Suppressor macrophage (primary cell): ENCODE measurements around the gene MFAP4.

Experiments
- DNase-seq, 4 experiments: peaks; one replicate each; pipeline ENCODE4 v3.0.0-alpha.2; 2020 to 2022
- total RNA-seq, 17 experiments: gene quantifications; one replicate each; lab custom pipeline; 2026; ENCODE audit warnings: mixed read lengths in 6 of 17, inconsistent platforms in 3 of 17; lab: John Stamatoyannopoulos, UW

The MFAP4 gene, protein sequence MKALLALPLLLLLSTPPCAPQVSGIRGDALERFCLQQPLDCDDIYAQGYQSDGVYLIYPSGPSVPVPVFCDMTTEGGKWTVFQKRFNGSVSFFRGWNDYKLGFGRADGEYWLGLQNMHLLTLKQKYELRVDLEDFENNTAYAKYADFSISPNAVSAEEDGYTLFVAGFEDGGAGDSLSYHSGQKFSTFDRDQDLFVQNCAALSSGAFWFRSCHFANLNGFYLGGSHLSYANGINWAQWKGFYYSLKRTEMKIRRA
- 0 to 0.88 (median 0.08) reads per million in 17 experiments for total RNA-seq

DNA sequence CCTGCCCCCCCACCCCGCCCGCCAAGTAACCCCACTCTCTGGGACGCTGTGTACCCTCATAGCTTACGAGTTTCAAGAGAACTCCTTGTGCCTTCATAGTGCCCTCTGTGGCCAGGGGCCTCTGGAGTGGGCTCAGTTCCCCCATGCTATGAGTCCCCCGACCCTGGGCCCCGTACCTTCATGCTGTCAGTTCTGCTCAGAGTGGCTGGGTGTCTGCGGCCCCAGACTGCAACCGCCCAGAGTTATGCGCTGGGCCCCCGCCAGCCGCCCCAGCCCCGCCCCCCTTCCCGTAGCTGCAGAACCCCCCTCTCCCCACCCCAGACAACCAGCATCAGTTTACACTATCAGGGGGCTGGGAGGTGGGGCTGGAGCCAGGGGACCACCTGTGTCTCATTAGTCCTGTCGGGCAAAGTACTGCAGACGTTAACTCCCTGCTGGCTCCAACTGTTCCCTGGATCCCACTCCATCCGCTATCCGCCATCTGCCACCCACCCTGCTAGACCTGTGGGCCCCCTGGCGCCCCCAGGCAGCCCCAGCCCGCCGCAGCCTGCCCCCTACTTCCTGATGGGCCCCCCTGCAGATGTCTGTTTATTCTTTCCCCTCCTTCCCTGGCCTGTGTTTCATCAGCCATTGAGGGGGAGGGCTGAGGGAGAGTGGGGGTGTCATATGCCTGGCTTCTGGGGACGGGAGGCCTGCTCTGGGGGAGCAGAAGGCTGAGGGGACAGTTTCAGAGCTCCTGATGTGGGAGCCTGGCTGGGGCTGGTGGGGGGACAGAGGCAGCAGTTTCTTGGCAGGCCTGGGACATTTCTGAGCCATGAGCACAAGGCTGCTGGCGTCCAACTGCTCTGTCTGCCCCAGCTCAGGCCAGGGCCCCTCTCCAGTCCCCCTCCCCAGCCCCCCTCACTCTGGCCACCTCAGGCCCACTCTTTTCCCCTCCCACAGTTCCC is at the start of gene MFAP4:
MFAP4 (minus strand) TSS at position 217 of the 947 bp plus-strand sequence; CDS start at position 182, 35 bp downstream.
- peak in 3 of 4 experiments; percentile 31 to 37 (median 37) for DNase-seq

DNA sequence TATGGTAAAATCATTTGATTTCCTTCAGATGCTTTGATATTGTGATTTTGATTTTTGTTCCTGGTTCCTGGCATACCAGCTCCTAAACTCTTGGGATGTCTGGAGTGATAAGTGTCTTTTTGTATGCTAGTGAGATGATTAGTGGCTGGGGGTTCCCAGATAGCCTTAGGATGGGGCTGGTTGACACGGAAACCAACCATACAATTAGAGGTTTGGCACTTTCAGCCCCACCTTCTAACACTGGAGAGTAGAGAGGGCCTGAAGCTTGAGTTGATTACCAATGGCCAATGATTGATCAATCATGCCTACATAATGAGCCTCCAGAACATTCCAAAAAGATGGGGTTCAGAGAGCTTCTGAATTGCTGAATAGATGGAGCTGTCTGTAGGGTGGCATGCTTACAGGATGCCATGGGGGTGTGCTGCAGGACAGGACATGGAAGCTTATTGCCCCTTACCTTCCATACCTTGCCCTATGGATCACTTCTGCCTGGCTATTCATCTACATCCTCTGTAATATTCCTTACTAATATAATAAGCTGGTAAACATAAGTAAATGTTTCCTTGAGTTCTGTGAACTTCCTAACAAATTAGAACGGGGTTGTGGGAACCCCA is 46.8 kb upstream of the MFAP4 start:
- no peak for DNase-seq

DNA sequence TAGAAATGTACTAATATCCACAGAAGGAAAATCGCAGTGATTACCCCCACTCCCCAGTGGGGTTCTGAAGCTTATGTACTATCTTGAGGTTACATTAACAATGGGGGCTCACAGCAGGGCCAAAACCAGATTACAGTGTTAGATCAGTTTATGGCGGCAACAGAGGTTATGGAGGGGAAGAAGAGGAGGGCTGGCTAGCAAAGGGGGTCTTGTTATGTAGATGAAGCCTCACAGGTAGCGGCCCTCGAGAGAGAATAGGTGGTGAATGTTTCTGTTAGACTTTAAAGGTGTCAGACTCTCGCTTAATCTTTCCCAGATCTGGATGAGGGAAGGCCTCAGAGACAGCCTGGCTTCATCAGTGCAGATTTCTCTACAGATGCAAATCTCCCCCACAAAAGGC is 46.3 kb upstream of the MFAP4 start:
- DNase-seq: no peak

DNA sequence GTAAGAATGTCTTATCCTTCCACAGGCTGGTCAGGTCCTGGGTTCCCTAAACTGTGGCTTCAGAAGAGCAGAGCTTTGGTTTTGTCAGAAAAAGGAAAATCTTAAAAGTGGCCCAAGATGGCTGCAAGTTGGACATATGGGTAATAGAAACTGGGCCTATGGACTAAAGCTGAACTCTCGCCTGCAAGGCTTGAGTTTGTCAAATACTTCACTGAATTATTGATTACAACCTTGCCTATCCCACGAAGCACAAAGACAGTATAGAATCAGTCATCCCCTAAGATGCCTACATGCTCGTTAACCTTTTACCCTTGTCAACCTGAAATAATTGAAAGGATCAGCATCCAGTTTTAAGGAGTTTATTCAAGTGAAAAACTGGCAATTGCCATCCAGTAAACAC is 44.7 kb upstream of the MFAP4 start:
- DNase-seq: no peak

DNA sequence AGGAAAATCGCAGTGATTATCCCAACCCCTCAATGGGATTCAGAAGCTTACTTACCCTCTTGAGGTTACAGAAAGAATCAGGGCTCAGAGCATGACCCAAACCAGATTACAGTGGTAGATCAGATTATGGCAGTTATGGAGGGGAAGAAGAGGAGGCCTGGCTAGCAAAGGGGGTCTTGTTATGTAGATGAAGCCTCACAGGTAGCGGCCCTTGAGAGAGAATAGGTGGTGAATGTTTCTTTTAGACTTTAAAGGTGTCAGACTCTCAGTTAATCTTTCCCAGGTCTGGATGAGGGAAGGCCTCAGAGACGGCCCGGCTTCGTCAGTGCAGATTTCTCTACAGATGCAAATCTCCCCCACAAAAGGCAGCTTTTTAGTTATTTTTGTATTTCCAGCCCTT is 39.6 kb upstream of the MFAP4 start:
- DNase-seq: no peak

DNA sequence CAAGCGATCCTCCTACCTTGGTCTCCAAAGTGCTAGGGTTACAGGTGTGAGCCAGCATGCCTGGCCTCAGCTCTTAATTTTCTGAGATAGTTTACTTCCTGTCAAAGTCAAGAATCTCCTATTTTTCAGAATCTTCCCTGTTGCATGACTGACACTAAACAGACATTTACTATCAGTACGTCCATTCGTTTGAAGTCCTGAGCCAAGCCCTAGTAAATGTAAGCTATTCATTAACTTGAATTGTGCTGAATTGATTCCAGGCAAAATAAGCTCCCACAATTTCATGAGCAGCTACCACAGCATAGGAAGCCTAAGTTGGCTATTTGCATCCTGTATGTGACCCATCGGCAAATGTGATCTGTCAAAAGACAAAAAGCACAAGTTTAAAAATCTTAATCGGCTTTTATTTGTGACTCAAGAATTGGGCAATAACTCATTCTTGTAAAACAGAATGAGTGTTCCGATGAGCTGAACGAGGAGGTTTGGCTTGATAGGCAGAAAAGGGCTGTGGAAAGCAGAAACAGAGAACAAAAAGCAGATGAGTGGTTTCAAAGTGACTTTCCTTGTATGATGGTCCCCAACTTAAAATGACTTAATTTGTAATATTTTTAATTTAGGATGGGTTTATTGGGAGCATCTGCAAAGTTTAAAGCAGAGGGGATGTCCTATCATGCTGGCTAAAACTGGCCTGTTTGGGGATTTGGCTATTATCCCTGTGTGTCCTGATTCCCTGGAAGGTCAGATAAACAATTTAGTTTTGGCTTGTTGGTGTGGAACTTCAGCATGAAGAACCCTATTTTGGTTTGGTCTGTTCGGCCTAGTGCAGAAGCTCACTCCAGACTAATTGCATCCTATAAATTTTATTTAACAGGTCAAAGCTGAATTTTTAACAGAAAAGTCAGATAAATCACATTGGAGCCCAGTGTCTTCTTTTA is 38.2 kb upstream of the MFAP4 start:
- DNase-seq: peak in 1 of 4 experiments; percentile 26

DNA sequence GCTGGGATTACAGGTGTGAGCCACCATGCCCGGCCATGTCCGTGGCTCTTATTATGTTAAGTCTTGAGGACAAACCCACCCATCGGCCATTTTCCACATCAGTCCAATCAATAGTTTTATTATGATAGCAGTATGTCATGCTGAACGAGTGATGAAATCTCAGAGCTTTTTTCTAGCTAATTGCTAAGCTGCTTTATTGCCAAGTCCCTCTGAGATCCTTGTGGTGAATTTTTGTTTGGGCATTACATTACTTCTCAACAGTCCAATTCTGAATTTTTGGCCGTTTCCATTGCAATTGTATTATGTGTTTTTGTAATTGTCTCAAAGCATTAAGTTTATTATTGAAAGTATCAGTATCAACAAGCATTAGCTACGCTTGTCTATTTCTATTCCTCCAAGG is 34.9 kb upstream of the MFAP4 start:
- no peak for DNase-seq

DNA sequence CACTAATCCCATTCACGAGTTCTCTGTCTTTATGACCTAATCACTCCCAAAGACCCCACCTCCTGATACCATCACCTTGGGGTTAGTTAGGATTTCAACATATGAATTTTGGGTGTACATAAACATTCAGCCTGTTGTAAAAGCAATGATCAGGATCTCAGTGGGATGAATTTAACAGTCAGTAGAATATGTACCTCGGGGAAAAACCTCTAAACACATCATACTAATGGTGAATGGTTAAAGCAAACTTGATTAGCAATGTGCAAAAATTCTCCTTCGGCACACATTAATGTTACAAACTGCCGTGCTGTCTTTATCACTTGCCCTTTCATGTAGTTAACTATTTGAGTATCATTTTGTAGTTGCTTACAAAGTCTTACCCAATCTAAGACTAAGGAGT is 34.2 kb upstream of the MFAP4 start:
- DNase-seq: no peak

DNA sequence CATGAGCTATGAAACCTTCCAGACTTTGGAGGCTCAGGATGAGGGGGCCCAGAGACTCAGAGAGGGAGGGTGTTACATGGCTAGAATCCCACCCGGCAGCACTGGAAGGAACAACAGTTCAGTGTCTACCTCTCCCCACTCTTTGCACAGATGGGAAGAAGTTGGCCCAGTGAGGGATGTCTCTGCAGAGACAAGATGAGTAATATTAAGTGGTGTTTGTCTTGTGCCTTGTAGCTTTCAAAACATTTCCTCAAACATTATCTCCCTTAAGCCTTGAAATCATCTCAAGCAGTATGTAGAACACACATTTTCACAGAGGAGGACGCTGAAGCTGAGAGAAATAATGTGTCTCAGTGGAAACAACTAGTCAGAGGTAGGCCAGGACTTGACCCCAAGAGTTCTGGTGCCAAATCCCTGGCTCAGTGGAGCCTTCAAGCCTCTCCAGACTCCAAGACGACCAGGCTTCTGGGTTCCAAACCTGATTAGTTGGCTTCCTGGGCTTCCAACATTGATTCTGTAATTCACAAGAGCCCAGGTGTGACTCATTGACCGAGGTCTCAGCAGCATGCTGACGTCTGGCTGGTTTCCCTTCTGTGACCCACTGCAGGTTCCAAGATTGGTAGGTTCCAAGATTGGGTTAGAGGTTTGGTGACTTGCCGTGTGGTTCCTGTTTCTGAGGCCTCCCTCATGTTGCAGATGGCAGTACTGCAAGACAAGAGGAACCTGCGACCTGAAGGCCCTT is 31.4 kb upstream of the MFAP4 start:
- peak; percentile 42 to 71 (median 69) for DNase-seq

DNA sequence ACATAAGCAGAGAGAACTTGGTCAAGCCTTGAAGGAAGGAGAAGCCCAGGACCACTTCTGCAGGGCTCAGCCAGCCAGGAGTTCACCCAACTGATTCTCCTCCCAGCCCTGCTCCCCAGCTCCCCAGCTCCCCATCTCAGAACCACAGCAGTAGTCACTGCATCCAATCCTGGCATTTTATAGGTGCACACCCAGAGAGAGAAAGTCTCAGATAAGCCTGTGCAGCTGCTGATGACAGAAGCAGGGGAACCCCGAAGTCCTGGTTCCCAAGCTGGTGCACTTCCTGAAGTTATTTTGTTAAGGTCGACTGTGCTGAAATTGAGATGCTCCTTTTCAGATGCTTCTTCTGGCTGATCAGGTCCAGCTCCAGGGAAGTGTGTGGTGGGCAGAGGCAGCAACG is 30.6 kb upstream of the MFAP4 start:
- peak in 2 of 4 experiments; percentile 19 to 33 for DNase-seq

DNA sequence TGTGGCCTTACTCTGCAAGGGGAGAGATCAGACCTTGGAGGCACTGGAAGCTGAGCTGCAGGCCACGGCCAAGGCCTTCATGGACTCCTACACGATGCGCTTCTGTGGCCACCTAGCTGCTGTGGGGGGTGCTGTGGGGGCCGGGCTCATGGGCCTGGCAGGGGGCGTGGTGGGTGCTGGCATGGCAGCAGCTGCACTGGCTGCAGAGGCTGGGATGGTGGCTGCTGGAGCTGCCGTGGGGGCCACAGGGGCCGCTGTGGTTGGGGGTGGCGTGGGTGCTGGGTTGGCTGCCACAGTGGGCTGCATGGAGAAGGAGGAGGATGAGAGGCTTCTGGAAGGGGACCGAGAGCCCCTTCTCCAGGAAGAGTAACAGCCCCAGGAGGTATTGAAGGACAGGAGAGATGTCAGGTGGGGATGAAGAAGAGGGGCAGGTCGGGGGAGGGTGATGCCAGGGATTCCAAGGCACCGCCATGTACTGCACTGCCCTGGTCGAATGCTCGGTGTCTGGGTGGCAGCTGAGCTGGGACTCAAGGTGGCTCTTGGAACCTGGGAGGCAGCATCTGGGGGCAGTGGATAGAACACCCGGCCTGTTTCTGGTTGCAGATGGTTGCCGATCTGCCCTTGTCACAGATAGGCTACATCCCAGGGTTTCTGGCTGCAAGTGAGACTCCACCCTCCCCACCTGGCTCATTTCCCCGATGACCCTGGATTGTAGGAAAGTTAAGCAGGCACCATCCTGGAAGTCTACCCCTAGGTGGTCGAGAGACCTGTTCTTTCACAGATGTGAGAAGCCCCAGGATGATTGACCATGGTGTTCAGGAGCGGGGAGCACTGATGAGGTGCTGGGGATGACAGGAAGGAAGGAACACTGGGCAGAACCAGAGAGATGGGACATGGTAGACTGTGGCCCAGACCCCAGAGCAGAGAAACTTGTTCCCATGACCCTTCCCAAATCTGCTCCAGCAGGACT is 29.1 kb upstream of the MFAP4 start:
- no peak for DNase-seq

DNA sequence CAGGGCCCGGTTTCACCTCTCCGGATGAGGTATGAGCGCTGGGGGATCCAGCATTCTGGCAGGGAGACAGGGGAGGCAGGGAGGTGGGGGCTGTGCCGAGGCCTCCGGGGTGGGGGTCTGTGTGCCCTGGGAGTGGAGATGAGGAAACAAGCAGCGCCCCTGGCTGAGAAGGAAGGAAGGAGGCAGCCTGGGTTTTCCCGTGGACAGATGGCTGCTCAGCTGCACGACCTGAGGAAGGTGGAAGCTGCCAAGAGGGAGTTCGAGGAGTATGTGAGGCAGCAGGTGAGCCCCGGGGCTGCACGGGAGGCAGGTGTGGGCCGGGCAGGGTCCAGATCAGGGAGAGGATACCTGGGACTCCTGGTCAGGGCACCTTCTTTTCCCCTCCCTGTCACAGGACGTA is 28.3 kb upstream of the MFAP4 start:
- no peak for DNase-seq

DNA sequence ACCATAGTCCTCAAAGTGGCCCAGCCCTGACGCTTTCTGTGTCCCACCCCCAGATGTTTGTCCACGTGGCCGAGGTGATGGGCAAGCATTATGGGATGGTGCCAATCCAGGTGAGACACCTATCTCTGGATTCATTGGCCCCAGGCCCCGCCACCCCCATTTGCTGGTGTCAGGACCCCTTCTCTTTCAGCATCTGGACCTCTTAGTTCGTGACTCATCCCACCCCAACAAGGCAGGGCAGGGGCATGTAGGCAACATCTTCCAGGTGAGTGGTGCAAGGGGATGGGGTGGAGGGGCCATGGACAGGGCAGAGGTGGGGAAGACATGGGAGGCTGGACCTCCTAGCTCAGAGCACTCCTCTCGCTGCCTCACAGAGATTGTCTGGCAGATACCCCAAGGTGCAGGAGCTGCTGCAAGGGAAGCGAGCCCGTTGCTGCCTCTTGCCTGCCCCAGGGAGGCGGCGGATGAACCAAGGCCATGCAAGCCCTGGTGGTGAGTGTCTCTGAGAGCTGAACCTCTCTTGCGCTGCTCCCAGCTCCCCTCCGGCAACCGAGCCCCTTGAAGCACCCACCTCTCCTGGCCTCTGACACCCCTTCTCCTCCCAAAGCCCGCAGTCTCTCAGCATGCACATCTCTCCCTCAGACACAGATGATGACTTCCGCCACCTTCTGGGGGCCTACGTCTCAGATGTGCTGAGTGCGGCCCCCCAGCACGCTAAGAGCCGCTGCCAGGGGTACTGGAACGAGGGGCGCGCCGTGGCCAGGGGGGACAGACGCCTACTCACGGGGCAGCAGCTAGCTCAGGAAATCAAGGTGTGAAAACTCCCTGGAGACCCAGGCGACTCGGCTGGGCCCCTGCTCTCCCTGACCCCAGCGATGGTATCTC is 27.6 kb upstream of the MFAP4 start:
- DNase-seq: no peak

DNA sequence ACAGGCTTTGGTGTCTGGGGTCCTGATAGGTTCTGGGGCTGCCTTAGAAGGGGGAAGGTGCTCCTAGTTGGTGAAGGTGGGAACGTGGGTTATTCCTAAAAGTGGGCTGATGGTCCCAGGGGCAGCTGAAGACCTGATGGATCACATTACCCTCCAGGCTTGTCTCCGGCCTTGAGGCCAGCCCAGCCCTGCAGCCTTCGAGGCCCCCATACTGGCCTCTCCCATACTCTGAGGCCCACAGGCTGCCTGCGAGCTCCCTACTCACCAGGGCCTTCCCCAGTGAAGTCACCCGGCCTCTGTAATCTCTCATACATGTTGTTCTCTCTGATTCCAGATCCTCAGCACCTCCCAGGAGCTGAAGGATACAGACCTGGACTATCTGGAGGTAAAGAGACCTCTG is 26.8 kb upstream of the MFAP4 start:
- DNase-seq: no peak

DNA sequence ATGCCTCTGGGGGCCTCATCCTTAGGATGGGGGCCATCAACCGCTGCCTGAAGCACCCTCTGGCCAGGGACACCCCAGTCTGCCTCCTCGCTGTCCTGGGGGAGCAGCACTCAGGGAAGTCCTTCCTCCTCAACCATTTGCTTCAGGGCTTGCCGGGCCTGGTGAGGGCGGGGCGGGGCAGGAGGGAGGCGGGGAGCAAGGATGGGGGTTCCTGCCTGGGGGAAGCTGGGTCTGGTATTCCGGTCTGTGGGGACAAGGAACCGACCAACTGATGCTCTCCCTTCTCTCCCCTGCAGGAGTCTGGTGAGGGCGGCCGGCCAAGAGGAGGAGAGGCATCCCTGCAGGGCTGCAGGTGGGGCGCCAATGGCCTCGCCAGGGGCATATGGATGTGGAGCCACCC is 26.0 kb upstream of the MFAP4 start:
- DNase-seq: no peak

DNA sequence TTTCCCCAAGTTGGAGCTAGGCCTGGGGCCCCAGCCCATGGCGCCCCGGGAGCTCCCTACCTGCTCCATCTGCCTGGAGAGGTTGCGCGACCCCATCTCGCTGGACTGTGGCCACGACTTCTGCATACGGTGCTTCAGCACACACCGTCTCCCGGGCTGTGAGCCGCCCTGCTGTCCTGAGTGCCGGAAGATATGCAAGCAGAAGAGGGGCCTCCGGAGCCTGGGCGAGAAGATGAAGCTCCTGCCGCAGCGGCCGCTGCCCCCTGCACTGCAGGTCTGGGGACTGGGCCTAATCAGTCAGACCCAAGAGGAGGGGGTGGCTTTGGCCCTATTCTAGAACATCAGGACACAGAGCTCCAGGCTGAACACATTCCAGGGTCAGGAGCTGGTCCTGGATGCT is 25.5 kb upstream of the MFAP4 start:
- no peak for DNase-seq

DNA sequence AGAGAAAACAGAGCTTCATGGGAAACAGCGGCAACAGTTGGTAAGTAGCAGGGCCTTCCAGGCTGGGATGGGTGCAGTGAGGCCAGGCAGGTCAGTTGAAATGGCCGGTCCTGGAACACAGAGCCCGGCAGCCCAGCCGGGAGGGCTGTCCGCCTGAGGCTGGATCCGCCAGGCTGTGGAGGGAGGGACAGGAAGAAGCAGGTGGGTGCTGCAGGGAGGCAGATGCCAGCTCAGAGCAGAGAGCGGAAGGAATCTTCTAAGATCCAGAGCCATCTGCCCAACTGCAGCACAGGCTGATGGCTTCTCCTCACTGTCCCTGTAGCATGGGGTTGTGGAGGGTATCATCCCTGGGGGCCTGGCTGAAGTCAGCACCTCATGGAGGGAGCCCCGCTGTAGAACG is 24.6 kb upstream of the MFAP4 start:
- no peak for DNase-seq

DNA sequence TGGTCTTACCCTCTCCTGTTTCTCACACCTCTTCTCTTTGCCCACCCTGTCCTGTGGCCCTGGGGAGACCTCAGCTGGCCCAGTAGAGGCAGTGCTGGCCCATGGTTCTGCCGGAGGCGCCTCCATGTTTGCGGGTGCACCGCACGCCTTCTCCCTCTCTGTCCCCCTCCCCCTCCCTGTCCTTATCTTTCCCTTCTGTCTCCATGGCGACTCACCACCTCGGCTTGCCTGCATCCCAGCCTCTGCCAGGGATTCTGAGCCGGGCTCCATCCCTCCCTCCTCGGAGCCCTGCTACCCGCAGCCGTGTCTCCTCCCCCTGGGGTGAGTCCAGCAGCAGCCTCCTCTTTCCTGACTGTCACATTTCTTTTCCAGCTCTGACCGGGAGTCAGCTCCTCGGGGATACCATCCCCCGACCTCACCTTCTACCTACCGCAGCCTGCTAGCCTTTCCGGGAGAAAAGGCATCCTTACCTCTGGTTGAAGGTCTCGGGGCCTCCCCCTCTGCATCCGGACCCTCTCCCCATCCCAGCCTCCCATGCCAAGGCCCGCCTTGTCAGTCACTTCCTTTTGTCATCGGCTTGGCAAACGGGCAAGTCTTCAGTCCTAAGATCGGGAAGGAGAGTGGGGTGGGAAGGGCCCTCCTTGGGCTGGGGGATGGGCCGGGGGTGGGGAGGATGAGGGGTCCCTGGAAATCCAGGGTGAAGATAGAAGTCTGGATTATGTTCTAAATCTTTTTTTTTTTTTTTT is 24.1 kb upstream of the MFAP4 start, which contains the start of gene RNF112:
RNF112 (plus strand) TSS at position 358 of the 746 bp plus-strand sequence; CDS start at position 535, 177 bp downstream.
- DNase-seq: no peak
